Activated CD4-positive, alpha-beta T cell treated with anti-CD3 and anti-CD28 coated beads for 48 hours (primary cell): ENCODE data around the gene MRGPRG.
A peak's percentile ranks its signal among the peaks of the same experiment; 100 is the strongest.
"Not testable (repeated sequence)": the region's sequence is repeated elsewhere in the genome, so short reads cannot be mapped to it uniquely, and the experiment has no call there.

Source experiments
- DNase-seq: peaks from one replicate; pipeline ENCODE4 v3.0.0-alpha.2; 2020

MRGPRG gene

GRCh38 chr11:3170756-3171650 lies 47.6 kb downstream of the MRGPRG start:
- DNase-seq: no peak

- no peak for DNase-seq
These were observed 48.4 kb downstream of the MRGPRG start for GRCh38 chr11:3170044-3170755.

DNA sequence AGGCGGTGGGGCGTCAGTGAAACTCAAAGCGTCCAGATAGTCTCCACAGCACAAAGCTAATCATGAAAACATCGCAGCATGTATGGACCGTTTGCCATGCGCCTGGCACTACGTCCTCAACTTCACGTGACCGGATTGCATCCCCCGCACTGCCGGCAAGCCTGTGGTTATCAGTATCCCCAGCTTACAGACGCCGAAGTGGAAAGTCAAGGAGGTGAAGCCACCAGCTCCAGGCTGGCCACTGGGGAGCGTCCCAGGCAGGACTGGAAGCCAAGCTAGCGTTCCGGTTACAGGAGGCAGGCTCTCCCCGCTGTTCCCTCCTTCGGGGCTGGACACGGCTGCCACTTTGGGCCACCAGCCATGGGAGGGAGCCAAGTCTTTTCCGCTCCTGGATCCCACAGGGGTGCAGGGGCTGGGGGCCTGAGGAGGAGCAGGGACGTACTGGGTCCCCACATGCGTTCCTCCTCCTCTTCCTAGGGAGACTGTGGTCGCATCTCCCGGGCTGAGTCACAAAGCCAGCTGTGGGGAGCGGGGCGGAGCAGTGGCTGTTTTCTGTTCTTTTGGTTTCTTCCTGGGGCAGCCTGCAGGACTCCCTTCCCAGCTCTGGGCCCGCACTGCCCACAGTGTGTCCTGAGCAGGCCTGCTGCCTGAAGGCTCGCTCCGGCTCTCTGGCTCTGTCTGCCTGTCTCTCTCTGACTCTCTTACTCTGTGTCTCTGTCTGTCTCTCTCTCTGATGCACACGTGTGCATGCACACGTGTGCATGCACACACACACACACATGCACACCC lies 49.2 kb downstream of the MRGPRG start:
- peak; percentile 56 for DNase-seq

- DNase-seq: not testable (repeated sequence)
These were observed 49.8 kb downstream of the MRGPRG start for GRCh38 chr11:3168742-3169254.
